AG04450 (cell line): Measurements from ENCODE around the gene HIGD2A. TPM values are rescaled to one million over a fixed set of nuclear protein-coding genes. Genes with fewer than 3 reads are reported as not detected.

Experiments used
- CTCF ChIA-PET: fragments of 300-600, 350-600 bp; formaldehyde crosslinking; extraction: SDS; loops from one replicate; lab custom pipeline; 2022; ENCODE audit warnings: antibody characterized with exemption, inconsistent platforms; lab: Charles Lee
- POLR2A ChIA-PET: fragments of 350-600 bp; formaldehyde crosslinking; extraction: SDS; loops from one replicate; lab custom pipeline; 2021; ENCODE audit warnings: antibody characterized with exemption, inconsistent platforms; lab: Yijun Ruan, JAX
- DNase-seq: peaks from one replicate; pipeline ENCODE4 v3.0.0-alpha.2; 2011; ENCODE audit warnings: low read depth, low spot score
- H3K27ac ChIP-seq: one replicate; pipeline ENCODE4 v1.5.1; 2012; ENCODE audit warnings: low read depth, low read length, control low read depth
- H3K27me3 ChIP-seq: one replicate; pipeline ENCODE4 v1.6.0; 2012; ENCODE audit warnings: low read length; ENCODE audit not compliant: control insufficient read depth, insufficient read depth
- H3K4me3 ChIP-seq: 2 replicates; pipeline ENCODE4 v1.5.1; 2011; ENCODE audit warnings: mild to moderate bottlenecking, low read depth, low read length, control low read depth
- H3K9me3 ChIP-seq: 2 replicates; pipeline ENCODE4 v1.5.1; 2012; ENCODE audit warnings: low read length; ENCODE audit not compliant: control insufficient read depth, insufficient read depth
- polyA plus RNA-seq: library from polyadenylated mRNA; depleted of rRNA; stranded (reverse); fragments of >200 nt; gene quantifications from 2 replicates; pipeline ENCODE4 v1.2.3, GENCODE V29; 2011
- TF ChIP-seq, protein P1 (sequence below): IDR thresholded peaks from 2 replicates; pipeline ENCODE4 v1.5.1; 2011; ENCODE audit warnings: low read depth, low read length, control low read depth, inconsistent platforms

Gene HIGD2A
- polyA plus RNA-seq, 1 experiment: 71.4 TPM

DNA sequence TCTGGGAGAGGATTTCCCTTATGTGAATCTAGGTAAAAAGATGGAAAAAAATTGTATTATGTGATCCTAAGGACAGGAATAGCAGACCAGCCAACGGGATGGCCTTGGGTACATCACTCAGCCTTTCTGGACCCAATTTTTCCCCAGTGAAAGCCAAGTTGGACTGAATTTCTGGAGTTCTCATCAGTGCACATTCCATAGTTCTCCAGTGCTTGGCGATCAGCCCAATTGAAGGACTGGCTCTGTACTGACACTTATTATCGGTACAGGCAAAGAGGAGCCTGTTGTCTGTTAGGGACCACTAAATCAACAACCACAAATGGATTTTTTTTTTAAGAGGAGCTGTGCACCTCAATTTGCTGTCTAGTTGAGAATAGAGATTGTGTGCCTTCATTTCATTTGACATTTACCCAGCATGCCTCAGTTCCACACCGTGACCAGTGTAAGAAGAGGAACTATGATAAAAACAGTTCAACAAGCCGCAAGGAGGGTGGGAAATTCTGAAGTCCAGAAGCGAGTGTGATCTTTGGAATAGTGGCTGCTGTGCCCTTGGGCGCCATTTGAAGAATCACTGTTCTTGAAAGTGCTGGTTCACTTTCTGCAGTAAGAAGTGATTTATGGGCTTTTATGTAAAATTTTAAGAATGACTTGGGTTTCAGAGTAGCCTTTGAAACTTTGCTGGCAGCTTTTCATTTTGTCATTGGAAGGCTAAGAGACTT is 15.3 kb upstream of the HIGD2A start:
- Histone ChIP-seq H3K27ac (no peak overlapping the region), H3K27me3 (no peaks in the 10 kb centered on the region), H3K4me3 (no peak overlapping the region), H3K9me3 (no peaks in the 10 kb centered on the region)
- POLR2A ChIA-PET: no interaction called here
- CTCF ChIA-PET: no interaction called here
- TF ChIP-seq, protein P1, sequence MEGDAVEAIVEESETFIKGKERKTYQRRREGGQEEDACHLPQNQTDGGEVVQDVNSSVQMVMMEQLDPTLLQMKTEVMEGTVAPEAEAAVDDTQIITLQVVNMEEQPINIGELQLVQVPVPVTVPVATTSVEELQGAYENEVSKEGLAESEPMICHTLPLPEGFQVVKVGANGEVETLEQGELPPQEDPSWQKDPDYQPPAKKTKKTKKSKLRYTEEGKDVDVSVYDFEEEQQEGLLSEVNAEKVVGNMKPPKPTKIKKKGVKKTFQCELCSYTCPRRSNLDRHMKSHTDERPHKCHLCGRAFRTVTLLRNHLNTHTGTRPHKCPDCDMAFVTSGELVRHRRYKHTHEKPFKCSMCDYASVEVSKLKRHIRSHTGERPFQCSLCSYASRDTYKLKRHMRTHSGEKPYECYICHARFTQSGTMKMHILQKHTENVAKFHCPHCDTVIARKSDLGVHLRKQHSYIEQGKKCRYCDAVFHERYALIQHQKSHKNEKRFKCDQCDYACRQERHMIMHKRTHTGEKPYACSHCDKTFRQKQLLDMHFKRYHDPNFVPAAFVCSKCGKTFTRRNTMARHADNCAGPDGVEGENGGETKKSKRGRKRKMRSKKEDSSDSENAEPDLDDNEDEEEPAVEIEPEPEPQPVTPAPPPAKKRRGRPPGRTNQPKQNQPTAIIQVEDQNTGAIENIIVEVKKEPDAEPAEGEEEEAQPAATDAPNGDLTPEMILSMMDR: no peak
- DNase-seq: no peak

DNA sequence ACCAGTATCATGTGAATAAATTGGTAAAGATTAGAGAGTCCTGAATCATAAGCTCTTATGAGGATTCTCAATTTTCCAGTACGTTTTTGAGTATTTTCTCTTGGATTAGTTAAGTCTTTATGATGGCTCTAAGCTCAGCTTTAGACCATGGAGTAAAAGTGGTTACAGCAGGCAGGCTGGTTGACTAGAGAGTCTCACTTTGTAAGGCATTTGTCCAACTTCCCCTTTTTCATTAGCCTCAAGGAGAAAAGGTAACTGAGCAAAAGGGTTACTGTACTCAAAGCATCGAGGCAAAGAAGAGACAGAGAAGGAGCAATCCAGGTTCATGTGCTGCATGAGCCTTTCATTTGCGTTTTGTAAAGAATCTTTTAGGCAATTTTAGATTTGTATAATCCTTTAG is 8.7 kb upstream of the HIGD2A start:
- Histone ChIP-seq H3K4me3 (no peak overlapping the region), H3K9me3 (no peaks in the 10 kb centered on the region), H3K27ac (no peak overlapping the region), H3K27me3 (no peaks in the 10 kb centered on the region)
- CTCF ChIA-PET: no interaction called here
- POLR2A ChIA-PET: no interaction called here
- TF ChIP-seq, protein P1: no peak
- DNase-seq: no peak

DNA sequence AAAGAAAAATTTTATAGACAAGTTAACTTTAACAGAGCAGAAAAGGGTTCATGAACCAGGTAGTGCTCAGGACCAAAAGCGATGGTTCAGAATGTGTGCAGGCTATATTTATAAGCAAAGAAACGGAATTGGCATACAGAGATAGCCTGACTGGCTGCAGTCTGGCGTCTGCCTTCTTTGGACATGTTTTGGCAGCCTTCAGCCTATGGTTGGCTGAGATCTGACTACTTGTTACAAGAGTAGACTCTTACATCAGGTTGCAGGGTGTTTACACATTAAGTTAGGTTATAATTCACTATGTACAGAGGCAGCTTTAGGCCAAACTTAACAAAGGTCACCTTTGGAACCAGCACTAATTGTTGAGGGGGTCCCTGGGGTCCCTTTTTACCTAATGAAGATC is 7.1 kb upstream of the HIGD2A start:
- CTCF ChIA-PET: no interaction called here
- Histone ChIP-seq H3K27ac (no peak overlapping the region), H3K4me3 (no peak overlapping the region), H3K9me3 (no peaks in the 10 kb centered on the region), H3K27me3 (no peaks in the 10 kb centered on the region)
- TF ChIP-seq, protein P1: no peak
- no peak for DNase-seq
- POLR2A ChIA-PET: no interaction called here

DNA sequence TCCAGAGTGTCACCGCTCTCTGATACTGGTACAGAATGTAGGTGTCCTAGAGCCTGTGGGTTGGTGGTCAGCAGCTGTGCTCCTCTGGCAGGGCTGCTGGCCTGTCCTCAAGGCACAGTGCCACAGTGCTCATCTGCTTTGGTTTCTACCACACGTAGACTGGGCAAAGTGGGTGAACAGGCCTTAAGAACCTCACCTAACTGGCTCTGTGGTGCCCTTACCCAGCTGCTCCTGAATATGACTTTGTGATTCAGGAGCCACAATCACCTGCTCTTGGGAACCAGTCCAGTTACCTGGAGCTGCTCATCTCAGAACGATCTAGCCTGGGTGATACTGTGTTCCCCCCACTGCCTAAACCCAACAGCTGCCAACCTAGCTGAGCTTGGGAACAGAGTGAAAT is 6.6 kb upstream of the HIGD2A start:
- Histone ChIP-seq H3K27me3 (no peaks in the 10 kb centered on the region), H3K27ac (no peak overlapping the region), H3K4me3 (no peak overlapping the region), H3K9me3 (no peaks in the 10 kb centered on the region)
- TF ChIP-seq, protein P1: no peak
- ChIA-PET CTCF (no interaction called here), POLR2A (no interaction called here)
- no peak for DNase-seq

DNA sequence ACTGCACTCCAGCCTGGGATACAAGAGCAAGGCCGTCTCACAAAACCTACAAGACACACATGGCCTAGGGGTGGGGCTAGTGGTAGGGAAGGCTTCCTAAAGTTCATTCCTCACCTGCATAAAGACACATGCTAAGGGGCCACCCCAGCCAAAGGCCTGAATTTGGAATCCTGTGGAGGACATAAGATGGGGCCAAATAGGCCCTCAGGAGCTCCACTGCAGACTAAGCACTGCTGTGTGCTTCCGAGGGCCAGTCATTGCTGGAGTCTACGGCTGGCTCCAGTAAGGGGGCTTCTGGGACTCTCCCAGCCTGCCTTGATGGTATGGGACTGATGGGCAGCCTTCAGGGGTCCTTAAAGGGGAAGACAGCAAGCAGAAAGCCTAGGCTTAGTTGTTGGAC is 5.8 kb upstream of the HIGD2A start:
- no peak overlapping the region for H3K27ac ChIP-seq
- CTCF ChIA-PET: no interaction called here

More for the DNA sequence above, 5.8 kb upstream of the HIGD2A start:
- TF ChIP-seq, protein P1: no peak
- Histone ChIP-seq H3K4me3 (no peak overlapping the region), H3K9me3 (no peaks in the 10 kb centered on the region), H3K27me3 (no peaks in the 10 kb centered on the region)
- no peak for DNase-seq
- POLR2A ChIA-PET: no interaction called here
